ENCODE measurements around the gene PHLDA3. TPM values are rescaled to one million over a fixed set of nuclear protein-coding genes. Genes with fewer than 3 reads are reported as not detected.

PHLDA3 gene
- total RNA-seq: 10 to 100 TPM in 3 of 4 donors, 1 to 10 TPM in 1; 7.4 to 91.8 (median 62.7) TPM

DNA sequence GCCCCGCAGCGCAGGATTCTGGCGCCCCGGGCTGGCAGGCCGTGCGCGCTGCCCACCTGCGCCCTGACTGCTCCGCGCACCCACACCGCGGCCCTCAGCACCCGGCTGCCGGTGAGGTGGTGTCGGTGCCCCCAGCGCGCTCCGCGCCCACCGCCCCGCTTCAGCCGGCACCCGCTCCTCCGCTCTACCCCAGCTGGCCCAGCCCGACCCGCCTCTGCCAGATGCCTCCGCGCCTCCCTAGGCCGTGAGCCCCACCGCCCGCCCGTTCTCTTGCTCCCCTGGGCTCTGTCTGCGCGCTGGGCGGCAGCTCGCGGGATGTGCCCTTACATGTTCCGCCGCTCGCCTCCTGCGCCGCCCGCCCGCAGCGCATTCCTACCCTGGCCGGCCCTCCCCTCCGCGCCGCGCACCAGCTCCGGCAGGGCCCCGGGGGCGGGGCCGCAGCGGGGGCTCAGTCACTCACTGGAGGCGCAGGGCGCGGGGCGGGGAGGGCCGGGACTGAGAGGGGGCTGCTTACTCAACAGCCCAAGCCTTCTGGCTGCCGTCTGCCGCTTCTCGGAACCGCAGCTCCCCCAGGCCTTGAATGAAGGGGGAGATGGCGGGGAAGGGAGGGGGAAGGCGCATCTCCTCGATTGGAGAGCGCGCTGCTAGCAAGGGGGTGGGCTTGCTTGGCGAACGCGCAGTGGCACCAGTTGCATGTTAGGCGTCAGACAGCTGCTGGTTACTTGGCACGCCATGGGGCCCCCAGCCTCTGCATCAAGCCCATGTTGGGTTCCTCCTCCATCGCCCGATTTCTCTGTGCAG lies at the start of gene PHLDA3:
PHLDA3 (minus strand) TSS at position 345 of the 801 bp plus-strand sequence. CDS start 402 bp downstream, outside the sequence.
- intact Hi-C loops (cut with DNase I; ENCODE audit: low total_unique reads) (loop anchor here (1.0 to 10.0 kb wide), 2 partner anchors 8 to 416 kb away; partner anchors contain the start of gene SHISA4), in situ Hi-C loops (cut with MboI; ENCODE audit: low sequenced_read_pairs in 4 of 4) (no loop called here)
- Histone ChIP-seq H3K27ac (peak within 1 kb of the TSS; percentile 92 to 100 (median 100)), H3K27me3 (no peaks in the 10 kb centered on the region), H3K4me1 (peaks cover 26 to 42% of the 10 kb centered on the region in 2 donors), H3K4me3 (peak within 1 kb of the TSS; percentile 58 to 77 (median 74)), H3K36me3 (peaks cover 0 to 19% of the 10 kb centered on the region in 2 donors), H3K9me3 (no peaks in the 10 kb centered on the region)
- ATAC-seq (peak; percentile 69 to 72), DNase-seq (peak; percentile 65 to 85)
- TF ChIP-seq POLR2A (IDR thresholded peaks at IDR 0.05): peak; percentile 86 to 89
- TF ChIP-seq, protein P1, sequence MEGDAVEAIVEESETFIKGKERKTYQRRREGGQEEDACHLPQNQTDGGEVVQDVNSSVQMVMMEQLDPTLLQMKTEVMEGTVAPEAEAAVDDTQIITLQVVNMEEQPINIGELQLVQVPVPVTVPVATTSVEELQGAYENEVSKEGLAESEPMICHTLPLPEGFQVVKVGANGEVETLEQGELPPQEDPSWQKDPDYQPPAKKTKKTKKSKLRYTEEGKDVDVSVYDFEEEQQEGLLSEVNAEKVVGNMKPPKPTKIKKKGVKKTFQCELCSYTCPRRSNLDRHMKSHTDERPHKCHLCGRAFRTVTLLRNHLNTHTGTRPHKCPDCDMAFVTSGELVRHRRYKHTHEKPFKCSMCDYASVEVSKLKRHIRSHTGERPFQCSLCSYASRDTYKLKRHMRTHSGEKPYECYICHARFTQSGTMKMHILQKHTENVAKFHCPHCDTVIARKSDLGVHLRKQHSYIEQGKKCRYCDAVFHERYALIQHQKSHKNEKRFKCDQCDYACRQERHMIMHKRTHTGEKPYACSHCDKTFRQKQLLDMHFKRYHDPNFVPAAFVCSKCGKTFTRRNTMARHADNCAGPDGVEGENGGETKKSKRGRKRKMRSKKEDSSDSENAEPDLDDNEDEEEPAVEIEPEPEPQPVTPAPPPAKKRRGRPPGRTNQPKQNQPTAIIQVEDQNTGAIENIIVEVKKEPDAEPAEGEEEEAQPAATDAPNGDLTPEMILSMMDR (IDR thresholded peaks at IDR 0.05 in 4 of 5, conservative IDR thresholded peaks at IDR 0.05 in 1 of 5): peak in 3 of 5 experiments; percentile 13 to 20 (median 13)

DNA sequence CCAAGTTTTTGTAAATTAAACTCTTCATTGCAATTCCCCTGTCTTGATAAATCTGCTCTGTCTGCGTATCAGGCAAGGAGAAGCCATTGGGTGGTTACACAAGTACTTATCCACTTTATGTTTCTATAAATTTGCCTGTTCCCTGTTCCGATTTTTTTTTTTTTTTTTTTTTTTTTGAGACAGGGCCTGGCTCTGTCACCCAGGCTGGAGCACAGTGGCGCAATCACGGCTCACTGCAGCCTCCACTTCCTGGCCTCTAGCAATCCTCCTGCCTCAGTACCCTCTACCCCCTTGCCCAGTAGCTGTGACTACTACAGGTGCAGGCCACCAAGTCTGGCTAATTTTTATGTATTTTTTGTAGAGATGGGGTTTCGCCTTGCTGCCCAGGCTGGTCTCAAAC lies 49.1 kb upstream of the PHLDA3 start:
- ATAC-seq: no peak
- DNase-seq: no peak
- no peak overlapping the region for H3K4me3 ChIP-seq
- H3K27me3 ChIP-seq: no peaks in the 10 kb centered on the region
- H3K27ac ChIP-seq: no peak overlapping the region
- TF ChIP-seq, protein P1 (IDR thresholded peaks at IDR 0.05 in 4 of 5, conservative IDR thresholded peaks at IDR 0.05 in 1 of 5): no peak
- no peak for TF ChIP-seq POLR2A (IDR thresholded peaks at IDR 0.05)
- in situ Hi-C loops (cut with MboI; ENCODE audit: low sequenced_read_pairs in 4 of 4): loop anchor here (5.0 to 10.0 kb wide), 2 partner anchors 36 to 73 kb away; no protein-coding TSS in a partner anchor
- H3K9me3 ChIP-seq: no peaks in the 10 kb centered on the region
- H3K4me1 ChIP-seq: peaks cover 0 to 3% of the 10 kb centered on the region in 2 donors
- H3K36me3 ChIP-seq: no peaks in the 10 kb centered on the region
- intact Hi-C loops (cut with DNase I; ENCODE audit: low total_unique reads): no loop called here

DNA sequence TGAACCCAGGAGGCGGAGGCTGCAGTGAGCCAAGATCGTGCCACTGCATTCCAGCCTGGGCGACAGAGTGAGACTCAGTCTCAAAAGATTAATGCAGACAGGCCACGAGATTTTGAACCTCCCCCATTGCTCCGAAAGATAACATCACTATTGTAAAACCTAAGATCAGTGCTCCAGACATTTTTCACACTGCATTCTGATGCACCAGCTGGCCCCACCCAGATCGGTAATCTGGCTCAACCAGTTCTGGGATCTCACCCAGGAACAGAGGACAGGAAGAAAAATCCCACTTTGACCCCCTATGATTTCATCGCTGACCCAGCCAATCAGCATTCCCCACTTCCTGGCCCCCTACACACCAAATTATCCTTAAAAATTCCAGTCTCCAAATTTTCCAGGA lies 48.6 kb upstream of the PHLDA3 start:
- DNase-seq (no peak), ATAC-seq (no peak)
- no peaks in the 10 kb centered on the region for H3K9me3 ChIP-seq
- H3K27me3 ChIP-seq: no peaks in the 10 kb centered on the region
- no peak overlapping the region for H3K27ac ChIP-seq
- in situ Hi-C loops (cut with MboI; ENCODE audit: low sequenced_read_pairs in 4 of 4) (loop anchor here (5.0 to 10.0 kb wide), 2 partner anchors 35 to 73 kb away; no protein-coding TSS in a partner anchor), intact Hi-C loops (cut with DNase I; ENCODE audit: low total_unique reads) (no loop called here)
- TF ChIP-seq, protein P1 (IDR thresholded peaks at IDR 0.05 in 4 of 5, conservative IDR thresholded peaks at IDR 0.05 in 1 of 5): no peak
- no peak for TF ChIP-seq POLR2A (IDR thresholded peaks at IDR 0.05)
- H3K36me3 ChIP-seq: no peaks in the 10 kb centered on the region
- no peak overlapping the region for H3K4me3 ChIP-seq
- peaks cover 2 to 5% of the 10 kb centered on the region in 2 donors for H3K4me1 ChIP-seq

DNA sequence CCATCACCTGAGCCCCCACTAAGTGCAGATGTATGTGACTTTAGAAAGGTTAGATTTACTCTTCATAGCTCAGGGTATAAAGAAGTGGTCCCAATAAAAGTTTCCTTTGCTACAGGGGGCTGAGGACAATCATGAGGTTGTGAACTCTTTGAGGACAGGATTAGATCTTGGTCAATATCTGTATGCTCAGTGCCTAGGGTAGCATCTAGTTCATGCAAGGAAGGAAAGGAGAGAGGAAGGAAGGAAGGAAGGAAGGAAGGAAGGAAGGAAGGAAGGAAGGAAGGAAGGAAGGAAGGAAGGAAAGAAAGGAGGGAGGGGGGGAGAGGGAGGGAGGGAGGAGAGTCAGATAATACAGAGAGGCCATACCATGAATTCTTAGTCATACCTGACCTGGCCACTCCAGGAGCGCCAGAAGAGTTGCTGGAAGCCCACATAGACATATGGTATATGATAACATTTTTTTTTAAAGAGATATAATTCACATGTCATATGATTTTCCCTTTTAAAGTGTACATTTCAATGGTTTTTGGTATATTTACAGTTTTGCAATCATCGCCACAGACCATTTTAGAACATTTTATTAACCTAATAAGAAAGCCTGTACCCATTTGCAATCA lies 47.6 kb upstream of the PHLDA3 start:
- TF ChIP-seq, protein P1 (IDR thresholded peaks at IDR 0.05 in 4 of 5, conservative IDR thresholded peaks at IDR 0.05 in 1 of 5): no peak
- no peak for TF ChIP-seq POLR2A (IDR thresholded peaks at IDR 0.05)
- Histone ChIP-seq H3K4me1 (peaks cover 11 to 15% of the 10 kb centered on the region in 2 donors), H3K9me3 (no peaks in the 10 kb centered on the region), H3K36me3 (no peaks in the 10 kb centered on the region), H3K4me3 (no peak overlapping the region), H3K27ac (no peak overlapping the region), H3K27me3 (no peaks in the 10 kb centered on the region)
- intact Hi-C loops (cut with DNase I; ENCODE audit: low total_unique reads) (no loop called here), in situ Hi-C loops (cut with MboI; ENCODE audit: low sequenced_read_pairs in 4 of 4) (loop anchor here (5.0 to 10.0 kb wide), 2 partner anchors 34 to 72 kb away; no protein-coding TSS in a partner anchor)
- ATAC-seq: no peak
- no peak for DNase-seq
